Fibroblast of lung (primary cell): ENCODE data around the gene CTSA. TPM values are rescaled to one million over a fixed set of nuclear protein-coding genes. Genes with fewer than 3 reads are reported as not detected.

Source experiments
- DNase-seq, 2 donors: peaks; one replicate each; pipeline versions ENCODE4 v3.0.0 to v3.0.0-alpha.2; 2010; ENCODE audit warnings: low read depth in 2 of 2
- H2AFZ ChIP-seq: 2 replicates; pipeline ENCODE4 v1.5.1; 2012; ENCODE audit warnings: low read length, control low read depth, inconsistent platforms
- H3K27ac ChIP-seq: 2 replicates; pipeline ENCODE4 v1.5.1; 2011; ENCODE audit warnings: low read length, control low read depth; ENCODE audit not compliant: insufficient read depth
- H3K27me3 ChIP-seq: 2 replicates; pipeline ENCODE4 v1.5.1; 2011; ENCODE audit warnings: mild to moderate bottlenecking, low read length; ENCODE audit not compliant: control insufficient read depth, insufficient read depth
- H3K36me3 ChIP-seq: 2 replicates; pipeline ENCODE4 v1.5.1; 2011; ENCODE audit warnings: low read length; ENCODE audit not compliant: control insufficient read depth, insufficient read depth
- H3K4me1 ChIP-seq: 2 replicates; pipeline ENCODE4 v1.5.1; 2011; ENCODE audit warnings: low read length; ENCODE audit not compliant: control insufficient read depth, insufficient read depth; ENCODE audit errors: extremely low read depth
- H3K4me2 ChIP-seq: 2 replicates; pipeline ENCODE4 v1.5.1; 2011; ENCODE audit warnings: low read length, control low read depth; ENCODE audit not compliant: insufficient read depth; ENCODE audit errors: extremely low read depth
- H3K4me3 ChIP-seq, 4 experiments: fragments of 200-600 bp in 1 of 4; sonication (generic) in 1 of 4; replicated peaks in 1 of 4; 2 replicates each; pipeline ENCODE4 v1.5.1; 2011 to 2016; ENCODE audit warnings: low read length in 4 of 4, low read depth in 3 of 4, mild to moderate bottlenecking in 3 of 4, control low read depth in 2 of 4, inconsistent platforms in 1 of 4, mixed read lengths in 1 of 4; ENCODE audit not compliant: insufficient read depth in 1 of 4; ENCODE audit errors: control extremely low read depth in 1 of 4
- H3K79me2 ChIP-seq: 2 replicates; pipeline ENCODE4 v1.5.1; 2012; ENCODE audit warnings: mild to moderate bottlenecking, low read length, inconsistent platforms; ENCODE audit not compliant: control insufficient read depth, insufficient read depth
- H3K9ac ChIP-seq: 2 replicates; pipeline ENCODE4 v1.5.1; 2011; ENCODE audit warnings: mild to moderate bottlenecking, low read length, control low read depth; ENCODE audit not compliant: insufficient read depth
- H3K9me3 ChIP-seq: 2 replicates; pipeline ENCODE4 v1.5.1; 2012; ENCODE audit warnings: low read depth, low read length; ENCODE audit not compliant: control insufficient read depth, insufficient read depth
- H4K20me1 ChIP-seq: 2 replicates; pipeline ENCODE4 v1.5.1; 2011; ENCODE audit warnings: low read length; ENCODE audit not compliant: control insufficient read depth, insufficient read depth; ENCODE audit errors: extremely low read depth
- EZH2 ChIP-seq: IDR thresholded peaks from 2 replicates; pipeline ENCODE4 v1.5.1; 2012; ENCODE audit warnings: low read length, control low read depth, mild to moderate bottlenecking; ENCODE audit errors: missing control alignments
- polyA plus RNA-seq, 2 donors: library from polyadenylated mRNA; depleted of rRNA in 1 of 2; stranded (reverse) in 1 of 2; unstranded in 1 of 2; fragments of >200 nt; gene quantifications; 2 replicates each; pipeline ENCODE4 v1.2.1, GENCODE V29; 2011 to 2012; ENCODE audit warnings: missing spikeins in 1 of 2
- total RNA-seq: library from RNA; depleted of rRNA; stranded (reverse); fragments of >200 nt; gene quantifications from 2 replicates; pipeline ENCODE4 v1.2.1, GENCODE V29; 2014
- TF ChIP-seq, protein P1 (sequence below), 2 donors: IDR thresholded peaks in 1 of 2; conservative IDR thresholded peaks in 1 of 2; 1 replicate in 1 of 2; 2 replicates in 1 of 2; pipeline ENCODE4 v1.5.1; 2011 to 2012; ENCODE audit warnings: low read length in 2 of 2, control low read depth in 1 of 2, inconsistent platforms in 1 of 2, low read depth in 1 of 2, mild to moderate bottlenecking in 1 of 2

CTSA gene
- total and polyA plus RNA-seq, 2 donors (not counting 1 experiment from before 2014, with no cell fraction given) = 116 to 364 TPM

DNA sequence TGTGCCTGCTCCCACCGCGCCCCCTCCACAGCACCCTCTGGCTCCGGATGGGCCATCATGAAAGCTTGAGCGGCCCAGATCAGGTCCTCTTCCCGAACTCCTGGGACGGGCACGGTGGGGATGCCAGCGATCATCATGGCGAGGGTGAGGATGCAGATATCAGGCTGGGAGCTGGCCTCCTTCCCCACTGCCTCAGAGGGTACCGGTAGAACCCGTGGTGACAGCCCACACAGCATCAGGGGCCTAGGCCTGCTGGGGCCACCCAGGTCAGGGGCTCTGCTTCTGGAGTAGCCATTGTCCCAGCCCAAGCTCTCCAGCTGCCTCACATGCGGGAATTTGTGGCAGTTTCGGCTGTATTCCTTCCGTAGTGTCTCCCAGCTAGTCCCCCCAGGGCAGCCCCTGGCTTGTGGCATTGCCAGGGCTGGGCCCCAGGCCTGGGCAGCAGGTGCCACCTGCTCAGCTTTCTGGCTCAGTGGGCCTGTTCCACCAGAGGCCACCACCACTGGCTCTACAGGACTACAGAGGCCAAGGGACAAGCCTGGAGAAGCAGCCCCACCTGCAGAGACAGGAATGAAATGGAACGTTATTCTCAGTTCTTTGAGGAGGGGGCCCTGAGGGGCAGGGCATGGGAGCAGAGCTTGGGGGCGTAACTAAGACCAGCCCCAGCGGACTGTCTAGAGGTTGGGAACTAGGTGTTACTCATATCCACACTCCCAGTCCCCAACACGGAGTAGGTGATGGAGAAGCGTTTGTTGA is 4.4 kb upstream of the CTSA start:
- no peaks in the 10 kb centered on the region for H4K20me1 ChIP-seq
- H3K9ac ChIP-seq = no peak overlapping the region
- peaks cover 12% of the 10 kb centered on the region for H3K36me3 ChIP-seq
- no peak overlapping the region for H3K4me2 ChIP-seq
- no peaks in the 10 kb centered on the region for H3K9me3 ChIP-seq
- TF ChIP-seq, protein P1, sequence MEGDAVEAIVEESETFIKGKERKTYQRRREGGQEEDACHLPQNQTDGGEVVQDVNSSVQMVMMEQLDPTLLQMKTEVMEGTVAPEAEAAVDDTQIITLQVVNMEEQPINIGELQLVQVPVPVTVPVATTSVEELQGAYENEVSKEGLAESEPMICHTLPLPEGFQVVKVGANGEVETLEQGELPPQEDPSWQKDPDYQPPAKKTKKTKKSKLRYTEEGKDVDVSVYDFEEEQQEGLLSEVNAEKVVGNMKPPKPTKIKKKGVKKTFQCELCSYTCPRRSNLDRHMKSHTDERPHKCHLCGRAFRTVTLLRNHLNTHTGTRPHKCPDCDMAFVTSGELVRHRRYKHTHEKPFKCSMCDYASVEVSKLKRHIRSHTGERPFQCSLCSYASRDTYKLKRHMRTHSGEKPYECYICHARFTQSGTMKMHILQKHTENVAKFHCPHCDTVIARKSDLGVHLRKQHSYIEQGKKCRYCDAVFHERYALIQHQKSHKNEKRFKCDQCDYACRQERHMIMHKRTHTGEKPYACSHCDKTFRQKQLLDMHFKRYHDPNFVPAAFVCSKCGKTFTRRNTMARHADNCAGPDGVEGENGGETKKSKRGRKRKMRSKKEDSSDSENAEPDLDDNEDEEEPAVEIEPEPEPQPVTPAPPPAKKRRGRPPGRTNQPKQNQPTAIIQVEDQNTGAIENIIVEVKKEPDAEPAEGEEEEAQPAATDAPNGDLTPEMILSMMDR (conservative IDR thresholded peaks at IDR 0.05 in 1 of 2, IDR thresholded peaks at IDR 0.05 in 1 of 2; ENCODE audit: low read depth in 1 of 2, low read length in 2 of 2) = no peak
- TF ChIP-seq EZH2 = no peak
- no peak overlapping the region for H3K27ac ChIP-seq
- H3K4me1 ChIP-seq = no peaks in the 10 kb centered on the region
- no peaks in the 10 kb centered on the region for H3K27me3 ChIP-seq
- peaks cover 9% of the 10 kb centered on the region for H3K79me2 ChIP-seq
- H2AFZ ChIP-seq = no peak overlapping the region
- DNase-seq = no peak
- H3K4me3 ChIP-seq = no peak overlapping the region

DNA sequence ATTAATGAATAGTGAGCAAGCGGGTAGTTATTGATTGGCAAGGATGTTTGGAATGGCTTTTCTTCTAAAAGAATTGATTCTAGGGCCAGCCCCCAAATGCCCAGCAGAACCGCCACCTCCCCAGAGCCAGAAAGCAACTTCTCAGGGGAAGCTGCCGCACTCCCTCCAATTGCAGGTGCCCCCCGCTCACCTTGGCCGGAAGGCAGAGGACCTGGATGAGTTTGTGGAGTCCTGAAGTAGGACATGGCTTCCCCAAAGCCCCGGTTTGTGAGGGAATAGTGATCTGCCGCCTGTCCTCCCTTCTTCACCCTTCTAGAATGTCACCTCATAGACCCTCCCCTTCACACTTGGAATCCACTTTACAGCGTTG is 3.8 kb upstream of the CTSA start, which contains the start of gene SPATA25:
TSS of gene SPATA25 (minus strand) at position 277 of the 370 bp plus-strand sequence. CDS start at position 245, 32 bp downstream.
- Histone ChIP-seq H3K9ac (no peak within 1 kb of the TSS), H3K27ac (no peak within 1 kb of the TSS), H3K4me3 (no peak within 1 kb of the TSS), H3K4me1 (peaks cover under 1% of the 10 kb centered on the region), H3K4me2 (no peak within 1 kb of the TSS), H2AFZ (no peak within 1 kb of the TSS), H4K20me1 (no peaks in the 10 kb centered on the region), H3K36me3 (peaks cover 12% of the 10 kb centered on the region), H3K79me2 (peaks cover 12% of the 10 kb centered on the region), H3K9me3 (no peaks in the 10 kb centered on the region), H3K27me3 (no peaks in the 10 kb centered on the region)
- no peak for DNase-seq
- TF ChIP-seq, protein P1 (conservative IDR thresholded peaks at IDR 0.05 in 1 of 2, IDR thresholded peaks at IDR 0.05 in 1 of 2; ENCODE audit: low read depth in 1 of 2, low read length in 2 of 2) = no peak
- TF ChIP-seq EZH2 = no peak

DNA sequence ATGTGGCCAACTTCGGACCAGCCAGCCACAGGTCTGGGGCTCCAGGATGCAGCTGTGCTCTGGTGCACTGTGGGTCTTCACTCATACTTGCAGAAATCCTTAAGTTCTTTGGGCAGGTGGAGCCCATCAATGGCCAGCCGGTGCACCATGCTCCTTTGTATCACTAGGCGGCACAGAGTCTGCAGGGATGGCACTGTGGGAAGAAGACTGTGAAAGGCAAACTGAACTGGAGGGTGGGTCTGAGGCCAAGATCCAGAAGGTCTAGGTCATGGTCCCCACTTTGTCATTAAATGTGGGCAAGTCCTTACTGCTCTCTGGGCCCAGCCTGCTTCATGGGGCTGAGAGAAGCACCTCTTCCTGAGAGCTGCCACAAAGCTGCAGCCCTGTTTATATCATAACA is 2.5 kb upstream of the CTSA start:
- Histone ChIP-seq H3K4me2 (no peak overlapping the region), H4K20me1 (no peaks in the 10 kb centered on the region), H3K36me3 (peaks cover 13% of the 10 kb centered on the region), H3K9me3 (no peaks in the 10 kb centered on the region), H3K4me3 (no peak overlapping the region), H3K79me2 (peaks cover 12% of the 10 kb centered on the region), H3K4me1 (peaks cover 8% of the 10 kb centered on the region), H3K27me3 (no peaks in the 10 kb centered on the region), H3K9ac (no peak overlapping the region), H3K27ac (no peak overlapping the region), H2AFZ (no peak overlapping the region)
- TF ChIP-seq EZH2 = no peak
- TF ChIP-seq, protein P1 (conservative IDR thresholded peaks at IDR 0.05 in 1 of 2, IDR thresholded peaks at IDR 0.05 in 1 of 2; ENCODE audit: low read depth in 1 of 2, low read length in 2 of 2) = no peak
- DNase-seq = no peak
